AG04450 (cell line): ENCODE data around the gene HTR6. TPM values are rescaled to one million over a fixed set of nuclear protein-coding genes. Genes with fewer than 3 reads are reported as not detected.
"Not testable (repeated sequence)": the region's sequence is repeated elsewhere in the genome, so short reads cannot be mapped to it uniquely, and the experiment has no call there.

Experiments
- CTCF ChIA-PET: fragments of 300-600, 350-600 bp; formaldehyde crosslinking; extraction: SDS; loops from one replicate; lab custom pipeline; 2022; ENCODE audit warnings: antibody characterized with exemption, inconsistent platforms; lab: Charles Lee
- POLR2A ChIA-PET: fragments of 350-600 bp; formaldehyde crosslinking; extraction: SDS; loops from one replicate; lab custom pipeline; 2021; ENCODE audit warnings: antibody characterized with exemption, inconsistent platforms; lab: Yijun Ruan, JAX
- DNase-seq: peaks from one replicate; pipeline ENCODE4 v3.0.0-alpha.2; 2011; ENCODE audit warnings: low read depth, low spot score
- H3K27ac ChIP-seq: one replicate; pipeline ENCODE4 v1.5.1; 2012; ENCODE audit warnings: low read depth, low read length, control low read depth
- H3K27me3 ChIP-seq: one replicate; pipeline ENCODE4 v1.6.0; 2012; ENCODE audit warnings: low read length; ENCODE audit not compliant: control insufficient read depth, insufficient read depth
- H3K4me3 ChIP-seq: 2 replicates; pipeline ENCODE4 v1.5.1; 2011; ENCODE audit warnings: mild to moderate bottlenecking, low read depth, low read length, control low read depth
- H3K9me3 ChIP-seq: 2 replicates; pipeline ENCODE4 v1.5.1; 2012; ENCODE audit warnings: low read length; ENCODE audit not compliant: control insufficient read depth, insufficient read depth
- polyA plus RNA-seq: library from polyadenylated mRNA; depleted of rRNA; stranded (reverse); fragments of >200 nt; gene quantifications from 2 replicates; pipeline ENCODE4 v1.2.3, GENCODE V29; 2011
- TF ChIP-seq, protein P1 (sequence below): IDR thresholded peaks from 2 replicates; pipeline ENCODE4 v1.5.1; 2011; ENCODE audit warnings: low read depth, low read length, control low read depth, inconsistent platforms

HTR6 gene
- polyA plus RNA-seq, 1 experiment: not detected

DNA sequence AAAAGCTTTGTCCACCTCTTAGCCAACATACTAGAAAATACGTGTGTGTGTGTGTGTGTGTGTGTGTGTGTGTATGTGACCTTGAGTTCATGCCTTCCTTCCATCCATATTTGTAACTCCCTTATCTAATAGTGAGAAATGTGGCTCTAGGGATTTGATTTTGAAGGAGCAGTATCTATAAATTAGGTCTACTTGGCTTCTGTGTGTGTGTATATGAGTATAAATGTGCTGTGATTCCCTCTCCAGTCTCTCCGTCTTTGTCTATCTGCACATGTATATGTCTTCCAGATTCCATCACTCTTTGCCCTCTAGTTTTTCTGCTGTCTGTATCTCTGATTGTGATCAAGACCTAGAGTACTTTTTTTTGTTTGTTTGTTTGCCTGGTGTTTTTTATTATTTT is 32.5 kb upstream of the HTR6 start:
- H3K4me3 ChIP-seq: no peak overlapping the region
- ChIA-PET CTCF (no interaction called here), POLR2A (no interaction called here)
- TF ChIP-seq, protein P1, sequence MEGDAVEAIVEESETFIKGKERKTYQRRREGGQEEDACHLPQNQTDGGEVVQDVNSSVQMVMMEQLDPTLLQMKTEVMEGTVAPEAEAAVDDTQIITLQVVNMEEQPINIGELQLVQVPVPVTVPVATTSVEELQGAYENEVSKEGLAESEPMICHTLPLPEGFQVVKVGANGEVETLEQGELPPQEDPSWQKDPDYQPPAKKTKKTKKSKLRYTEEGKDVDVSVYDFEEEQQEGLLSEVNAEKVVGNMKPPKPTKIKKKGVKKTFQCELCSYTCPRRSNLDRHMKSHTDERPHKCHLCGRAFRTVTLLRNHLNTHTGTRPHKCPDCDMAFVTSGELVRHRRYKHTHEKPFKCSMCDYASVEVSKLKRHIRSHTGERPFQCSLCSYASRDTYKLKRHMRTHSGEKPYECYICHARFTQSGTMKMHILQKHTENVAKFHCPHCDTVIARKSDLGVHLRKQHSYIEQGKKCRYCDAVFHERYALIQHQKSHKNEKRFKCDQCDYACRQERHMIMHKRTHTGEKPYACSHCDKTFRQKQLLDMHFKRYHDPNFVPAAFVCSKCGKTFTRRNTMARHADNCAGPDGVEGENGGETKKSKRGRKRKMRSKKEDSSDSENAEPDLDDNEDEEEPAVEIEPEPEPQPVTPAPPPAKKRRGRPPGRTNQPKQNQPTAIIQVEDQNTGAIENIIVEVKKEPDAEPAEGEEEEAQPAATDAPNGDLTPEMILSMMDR: no peak
- no peak overlapping the region for H3K27ac ChIP-seq
- no peak for DNase-seq
- no peaks in the 10 kb centered on the region for H3K27me3 ChIP-seq
- no peaks in the 10 kb centered on the region for H3K9me3 ChIP-seq

DNA sequence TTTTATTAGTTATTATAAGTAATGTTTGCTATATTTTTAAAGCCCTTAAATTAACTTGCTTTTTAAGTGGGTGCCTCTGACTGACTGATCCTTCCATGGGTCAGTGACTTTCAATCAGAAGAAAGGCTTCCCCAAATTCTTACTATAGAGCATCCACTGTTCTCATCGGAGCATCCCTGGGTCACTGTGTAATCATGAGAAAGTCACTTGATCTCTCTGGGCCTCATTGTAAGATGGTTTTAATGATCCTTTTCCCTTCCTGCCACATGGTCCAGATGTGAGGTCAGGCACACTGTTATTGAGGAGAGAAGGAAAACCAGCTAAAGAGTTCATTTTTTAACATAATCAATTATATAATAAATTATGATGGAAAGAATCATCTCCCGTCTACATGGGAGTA is 31.6 kb upstream of the HTR6 start:
- Histone ChIP-seq H3K4me3 (no peak overlapping the region), H3K27me3 (no peaks in the 10 kb centered on the region), H3K27ac (no peak overlapping the region), H3K9me3 (no peaks in the 10 kb centered on the region)
- no peak for DNase-seq
- POLR2A ChIA-PET: interaction anchor here (0.6 kb wide), 1 partner anchor 13 kb away, joined by 3 read pairs; no protein-coding TSS in a partner anchor
- TF ChIP-seq, protein P1: no peak
- CTCF ChIA-PET: no interaction called here

DNA sequence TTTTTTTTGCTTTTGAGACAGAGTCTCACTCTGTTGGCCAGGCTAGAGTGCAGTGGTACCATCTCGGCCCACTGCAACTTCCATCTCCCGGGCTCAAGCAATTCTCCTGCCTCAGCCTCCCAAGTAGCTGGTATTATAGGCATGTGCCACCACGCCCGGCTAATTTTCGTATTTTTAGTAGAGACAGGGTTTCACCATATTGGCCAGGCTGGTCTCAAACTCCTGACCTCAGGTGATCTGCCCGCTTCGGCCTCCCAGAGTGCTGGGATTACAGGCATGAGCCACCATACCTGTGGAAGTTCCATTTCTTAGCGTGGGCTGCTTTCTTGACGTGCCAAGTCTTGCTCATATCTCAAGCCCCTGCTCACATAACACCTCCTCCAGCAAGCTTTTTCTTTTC is 29.6 kb upstream of the HTR6 start:
- CTCF ChIA-PET, H3K4me3 ChIP-seq, POLR2A ChIA-PET, DNase-seq, H3K27ac ChIP-seq, H3K9me3 ChIP-seq, H3K27me3 ChIP-seq: not testable (repeated sequence)

DNA sequence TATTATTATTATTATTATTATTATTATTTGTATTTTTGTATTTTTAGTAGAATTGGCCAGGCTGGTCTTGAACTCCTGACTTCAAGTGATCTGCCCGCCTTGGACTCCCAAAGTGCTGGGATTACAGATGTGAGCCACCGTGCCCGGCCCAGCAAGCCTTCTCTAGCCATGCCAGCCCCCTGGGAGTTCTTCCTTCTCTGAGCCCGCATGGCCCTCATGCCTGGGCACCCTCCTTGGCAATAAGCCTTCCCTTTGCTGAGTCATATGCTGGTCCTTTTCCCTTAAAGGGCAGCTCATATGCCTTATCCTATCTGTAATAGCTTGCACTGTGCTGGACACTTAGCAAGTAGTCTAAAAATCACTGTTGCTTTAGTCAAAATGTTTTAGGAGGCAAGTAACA is 29.0 kb upstream of the HTR6 start:
- POLR2A ChIA-PET: no interaction called here

DNA sequence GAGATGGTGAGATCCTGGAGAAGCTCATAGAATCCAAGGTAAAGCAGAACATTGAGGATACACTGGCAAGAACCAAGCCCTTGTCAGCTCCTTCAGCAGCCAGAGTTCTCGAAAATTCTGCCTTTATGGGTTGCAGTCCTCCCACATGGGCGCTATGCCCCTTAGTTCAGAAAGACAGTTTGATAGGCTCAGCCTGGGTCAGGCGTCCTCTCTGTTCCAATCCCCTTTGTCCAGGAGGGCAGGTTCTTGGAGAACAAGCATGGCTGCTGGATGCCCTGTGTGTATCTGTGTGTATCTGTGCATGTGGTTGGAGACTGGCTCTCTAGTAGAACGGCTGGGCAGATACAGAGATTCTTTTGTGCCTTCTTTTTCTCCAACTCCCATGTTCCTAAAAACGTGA is 28.6 kb upstream of the HTR6 start:
- ChIA-PET CTCF (no interaction called here), POLR2A (no interaction called here)
- Histone ChIP-seq H3K9me3 (no peaks in the 10 kb centered on the region), H3K27ac (no peak overlapping the region), H3K4me3 (no peak overlapping the region), H3K27me3 (no peaks in the 10 kb centered on the region)
- TF ChIP-seq, protein P1: no peak
- no peak for DNase-seq

More for the DNA sequence above, 29.0 kb upstream of the HTR6 start:
- no peak overlapping the region for H3K27ac ChIP-seq
- no peaks in the 10 kb centered on the region for H3K27me3 ChIP-seq
- no peak for DNase-seq
- no peaks in the 10 kb centered on the region for H3K9me3 ChIP-seq
- no peak overlapping the region for H3K4me3 ChIP-seq
- TF ChIP-seq, protein P1: no peak
- CTCF ChIA-PET: no interaction called here

DNA sequence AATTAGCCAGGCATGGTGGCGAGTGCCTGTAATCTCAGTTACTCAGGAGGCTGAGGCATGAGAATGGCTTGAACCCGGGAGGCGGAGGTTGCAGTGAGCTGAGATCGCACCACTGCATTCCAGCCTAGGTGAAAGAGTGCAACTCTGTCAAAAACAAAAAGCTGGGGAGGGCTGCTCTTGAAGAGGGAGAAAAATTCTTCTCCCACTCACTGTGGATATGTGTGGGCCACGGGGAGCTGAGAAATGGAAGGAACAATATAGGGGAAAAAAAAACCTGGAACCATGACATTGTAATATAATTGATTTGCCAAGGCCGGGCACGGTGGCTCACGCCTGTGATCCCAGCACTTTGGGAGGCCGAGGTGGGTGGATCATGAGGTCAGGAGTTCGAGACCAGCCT is 27.9 kb upstream of the HTR6 start:
- DNase-seq, H3K4me3 ChIP-seq, POLR2A ChIA-PET, H3K27ac ChIP-seq, H3K27me3 ChIP-seq, H3K9me3 ChIP-seq: not testable (repeated sequence)
- CTCF ChIA-PET: interaction anchor here (0.8 to 1.5 kb wide), 3 partner anchors 12 to 149 kb away, joined by 3 to 4 read pairs (median 3); no protein-coding TSS in a partner anchor
